Tibial nerve (tissue), 4 donors: Measurements from ENCODE around the gene MYO1G.

Experiments
- CTCF ChIP-seq, 5 experiments: fragments of 200-600 bp in 3 of 5; fragments of 450-650 bp in 2 of 5; sonication (generic) in 3 of 5; IDR thresholded peaks; one replicate each; pipeline ENCODE4 v1.5.1; 2016 to 2019; ENCODE audit warnings: antibody characterized with exemption in 5 of 5, mild to moderate bottlenecking in 3 of 5, moderate library complexity in 2 of 5
- EP300 ChIP-seq, 2 donors: sonication (generic); formaldehyde crosslinking; IDR thresholded peaks; one replicate each; pipeline ENCODE4 v1.6.1; 2017; ENCODE audit warnings: antibody characterized with exemption in 2 of 2, mild to moderate bottlenecking in 1 of 2
- POLR2A ChIP-seq, 2 donors: fragments of 450-650 bp; IDR thresholded peaks; one replicate each; pipeline ENCODE4 v1.6.1; 2017; ENCODE audit warnings: antibody characterized with exemption in 2 of 2, mild to moderate bottlenecking in 2 of 2, moderate library complexity in 2 of 2

- TF ChIP-seq POLR2A (IDR thresholded peaks at IDR 0.05) (no peak), CTCF (IDR thresholded peaks at IDR 0.05) (no peak), EP300 (IDR thresholded peaks at IDR 0.05) (no peak)
Measured at GRCh38 chr7:44949303-44949702, 29.5 kb downstream of the MYO1G start.
